Measurements from ENCODE around the gene SEMA7A. TPM values are rescaled to one million over a fixed set of nuclear protein-coding genes. Genes with fewer than 3 reads are reported as not detected.
"Not testable (repeated sequence)": the region's sequence is repeated elsewhere in the genome, so short reads cannot be mapped to it uniquely, and the experiment has no call there.

Gene SEMA7A
- 1 to 10 TPM; 2.3 to 4.1 TPM for total RNA-seq
- 1 to 10 TPM in 1 of 2 donors, under 1 TPM in 1; 0.54 to 1.8 TPM for polyA plus RNA-seq
- long read RNA-seq, donor 1, result 0 reads
- long read RNA-seq, donor 2, partial matches to known transcripts, result 0 of 1 reads
- long read RNA-seq, donor 2, other reads (novel, unspliced or antisense), result 0 of 1 reads

- intact Hi-C loops (cut with DNase I), result no loop called here
- H3K4me3 ChIP-seq (ENCODE audit: low read length in 2 of 2), result peak within 1 kb of the TSS; percentile 52 to 68
- H3K27ac ChIP-seq (ENCODE audit: low read depth in 1 of 2, low read length in 2 of 2), result no peak within 1 kb of the TSS
- H3K9me3 ChIP-seq (ENCODE audit: control insufficient read depth, low read length), result no peaks in the 10 kb centered on the region
- no peaks in the 10 kb centered on the region for H3K27me3 ChIP-seq (ENCODE audit: control insufficient read depth in 1 of 2, insufficient read depth in 2 of 2, low read length in 1 of 2)
- no peaks in the 10 kb centered on the region for H3K36me3 ChIP-seq (ENCODE audit: control insufficient read depth in 1 of 2, insufficient read depth in 2 of 2, low read length in 1 of 2)
- H3K4me1 ChIP-seq (ENCODE audit: control insufficient read depth in 1 of 2, insufficient read depth in 2 of 2, low read length in 2 of 2), result no peaks in the 10 kb centered on the region
- 1 to 2% methylated on average over 59 to 75 of the region's 75 CpGs for WGBS, 2 donors
- peak; percentile 90 to 93 for DNase-seq
- ATAC-seq (ENCODE audit: low FRiP score), result peak; percentile 89
These were observed at the start of gene SEMA7A for GRCh38 chr15:74433592-74434262. SEMA7A (minus strand) TSS chr15:74433958; CDS start chr15:74433918, 40 bp downstream.

GRCh38 chr15:74482661-74483060 is 48.9 kb upstream of the SEMA7A start:
- H3K4me1 ChIP-seq (ENCODE audit: control insufficient read depth in 1 of 2, insufficient read depth in 2 of 2, low read length in 2 of 2), result no peaks in the 10 kb centered on the region
- no peak for DNase-seq
- no peak overlapping the region for H3K4me3 ChIP-seq (ENCODE audit: low read length in 2 of 2)
- intact Hi-C loops (cut with DNase I), result no loop called here
- WGBS, 2 donors, result 66 to 70% methylated on average over 3 of the region's 3 CpGs
- no peaks in the 10 kb centered on the region for H3K36me3 ChIP-seq (ENCODE audit: control insufficient read depth in 1 of 2, insufficient read depth in 2 of 2, low read length in 1 of 2)
- no peak for ATAC-seq (ENCODE audit: low FRiP score)
- H3K27me3 ChIP-seq (ENCODE audit: control insufficient read depth in 1 of 2, insufficient read depth in 2 of 2, low read length in 1 of 2), result no peaks in the 10 kb centered on the region
- H3K9me3 ChIP-seq (ENCODE audit: control insufficient read depth, low read length), result no peaks in the 10 kb centered on the region
- no peak overlapping the region for H3K27ac ChIP-seq (ENCODE audit: low read depth in 1 of 2, low read length in 2 of 2)

- H3K27me3 ChIP-seq (ENCODE audit: control insufficient read depth in 1 of 2, insufficient read depth in 2 of 2, low read length in 1 of 2); H3K36me3 ChIP-seq (ENCODE audit: control insufficient read depth in 1 of 2, insufficient read depth in 2 of 2, low read length in 1 of 2); H3K27ac ChIP-seq (ENCODE audit: low read depth in 1 of 2, low read length in 2 of 2); intact Hi-C loops (cut with DNase I); ATAC-seq (ENCODE audit: low FRiP score); H3K4me3 ChIP-seq (ENCODE audit: low read length in 2 of 2); DNase-seq; H3K9me3 ChIP-seq (ENCODE audit: control insufficient read depth, low read length); H3K4me1 ChIP-seq (ENCODE audit: control insufficient read depth in 1 of 2, insufficient read depth in 2 of 2, low read length in 2 of 2): not testable (repeated sequence)
- WGBS, 2 donors, result 95 to 97% methylated on average over 26 to 27 of the region's 27 CpGs
These were observed 46.6 kb upstream of the SEMA7A start for GRCh38 chr15:74480364-74480763.

GRCh38 chr15:74471621-74472020 is 37.9 kb upstream of the SEMA7A start:
- H3K9me3 ChIP-seq (ENCODE audit: control insufficient read depth, low read length); H3K36me3 ChIP-seq (ENCODE audit: control insufficient read depth in 1 of 2, insufficient read depth in 2 of 2, low read length in 1 of 2); H3K27ac ChIP-seq (ENCODE audit: low read depth in 1 of 2, low read length in 2 of 2); H3K4me1 ChIP-seq (ENCODE audit: control insufficient read depth in 1 of 2, insufficient read depth in 2 of 2, low read length in 2 of 2); DNase-seq; ATAC-seq (ENCODE audit: low FRiP score); intact Hi-C loops (cut with DNase I); H3K4me3 ChIP-seq (ENCODE audit: low read length in 2 of 2); H3K27me3 ChIP-seq (ENCODE audit: control insufficient read depth in 1 of 2, insufficient read depth in 2 of 2, low read length in 1 of 2): not testable (repeated sequence)
- WGBS, 2 donors, result 94 to 95% methylated on average over 7 of the region's 7 CpGs

- no peak for DNase-seq
- intact Hi-C loops (cut with DNase I), result no loop called here
- no peaks in the 10 kb centered on the region for H3K27me3 ChIP-seq (ENCODE audit: control insufficient read depth in 1 of 2, insufficient read depth in 2 of 2, low read length in 1 of 2)
- ATAC-seq (ENCODE audit: low FRiP score), result no peak
- H3K27ac ChIP-seq (ENCODE audit: low read depth in 1 of 2, low read length in 2 of 2), result no peak overlapping the region
- no peaks in the 10 kb centered on the region for H3K36me3 ChIP-seq (ENCODE audit: control insufficient read depth in 1 of 2, insufficient read depth in 2 of 2, low read length in 1 of 2)
- no peak overlapping the region for H3K4me3 ChIP-seq (ENCODE audit: low read length in 2 of 2)
- no peaks in the 10 kb centered on the region for H3K9me3 ChIP-seq (ENCODE audit: control insufficient read depth, low read length)
- 95 to 96% methylated on average over 12 of the region's 12 CpGs for WGBS, 2 donors
- no peaks in the 10 kb centered on the region for H3K4me1 ChIP-seq (ENCODE audit: control insufficient read depth in 1 of 2, insufficient read depth in 2 of 2, low read length in 2 of 2)
These were observed 37.1 kb upstream of the SEMA7A start for GRCh38 chr15:74470631-74471395.

GRCh38 chr15:74468341-74469032 is 34.7 kb upstream of the SEMA7A start:
- H3K27ac ChIP-seq (ENCODE audit: low read depth in 1 of 2, low read length in 2 of 2), result no peak overlapping the region
- no peak overlapping the region for H3K4me3 ChIP-seq (ENCODE audit: low read length in 2 of 2)
- no peaks in the 10 kb centered on the region for H3K36me3 ChIP-seq (ENCODE audit: control insufficient read depth in 1 of 2, insufficient read depth in 2 of 2, low read length in 1 of 2)
- no peaks in the 10 kb centered on the region for H3K9me3 ChIP-seq (ENCODE audit: control insufficient read depth, low read length)
- no peak for ATAC-seq (ENCODE audit: low FRiP score)
- no peak for DNase-seq
- H3K4me1 ChIP-seq (ENCODE audit: control insufficient read depth in 1 of 2, insufficient read depth in 2 of 2, low read length in 2 of 2), result no peaks in the 10 kb centered on the region
- WGBS, 2 donors, result 96 to 97% methylated on average over 6 of the region's 6 CpGs
- intact Hi-C loops (cut with DNase I), result no loop called here
- H3K27me3 ChIP-seq (ENCODE audit: control insufficient read depth in 1 of 2, insufficient read depth in 2 of 2, low read length in 1 of 2), result no peaks in the 10 kb centered on the region

- Histone ChIP-seq H3K27me3 (ENCODE audit: control insufficient read depth in 1 of 2, insufficient read depth in 2 of 2, low read length in 1 of 2) (no peaks in the 10 kb centered on the region), H3K27ac (ENCODE audit: low read depth in 1 of 2, low read length in 2 of 2) (no peak overlapping the region), H3K4me3 (ENCODE audit: low read length in 2 of 2) (no peak overlapping the region), H3K9me3 (ENCODE audit: control insufficient read depth, low read length) (no peaks in the 10 kb centered on the region), H3K36me3 (ENCODE audit: control insufficient read depth in 1 of 2, insufficient read depth in 2 of 2, low read length in 1 of 2) (no peaks in the 10 kb centered on the region), H3K4me1 (ENCODE audit: control insufficient read depth in 1 of 2, insufficient read depth in 2 of 2, low read length in 2 of 2) (no peaks in the 10 kb centered on the region)
- 96 to 97% methylated on average over 1 of the region's 1 CpG for WGBS, 2 donors
- no peak for DNase-seq
- intact Hi-C loops (cut with DNase I), result no loop called here
- ATAC-seq (ENCODE audit: low FRiP score), result no peak
These were observed 32.8 kb upstream of the SEMA7A start for GRCh38 chr15:74466570-74466969.

GRCh38 chr15:74464897-74465296 is 31.1 kb upstream of the SEMA7A start:
- Histone ChIP-seq H3K4me3 (ENCODE audit: low read length in 2 of 2) (no peak overlapping the region), H3K9me3 (ENCODE audit: control insufficient read depth, low read length) (no peaks in the 10 kb centered on the region), H3K27me3 (ENCODE audit: control insufficient read depth in 1 of 2, insufficient read depth in 2 of 2, low read length in 1 of 2) (no peaks in the 10 kb centered on the region), H3K27ac (ENCODE audit: low read depth in 1 of 2, low read length in 2 of 2) (no peak overlapping the region), H3K4me1 (ENCODE audit: control insufficient read depth in 1 of 2, insufficient read depth in 2 of 2, low read length in 2 of 2) (no peaks in the 10 kb centered on the region), H3K36me3 (ENCODE audit: control insufficient read depth in 1 of 2, insufficient read depth in 2 of 2, low read length in 1 of 2) (no peaks in the 10 kb centered on the region)
- intact Hi-C loops (cut with DNase I), result loop anchor here in 1 of 2 donors (5.0 kb wide), 1 partner anchor 167 kb away; no protein-coding TSS in a partner anchor
- WGBS, 2 donors, result 84 to 89% methylated on average over 2 of the region's 2 CpGs
- no peak for DNase-seq
- ATAC-seq (ENCODE audit: low FRiP score), result no peak
